ENCODE data around the gene AGT.

DNA sequence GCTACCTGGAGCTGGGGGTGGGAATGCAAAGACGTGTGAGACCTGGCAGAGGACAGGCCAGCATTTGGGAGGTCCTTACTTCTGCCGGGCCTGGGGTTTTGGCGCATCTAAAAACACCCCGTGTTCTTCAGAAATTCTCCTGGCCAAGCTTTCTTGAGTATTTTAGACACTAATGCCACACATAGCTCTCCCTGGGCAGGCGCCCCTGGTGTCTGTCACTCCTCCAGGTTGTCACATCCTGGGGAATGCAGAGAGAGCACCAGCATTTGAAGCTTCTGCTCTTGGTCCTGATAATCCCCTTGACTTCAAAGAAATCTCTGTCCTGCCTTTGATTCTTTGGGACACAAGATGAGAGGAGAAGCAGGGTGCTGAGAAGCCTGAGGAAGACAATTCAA is 39.3 kb upstream of the AGT start:
- TF ChIP-seq GATA3 (IDR thresholded peaks at IDR 0.05; ENCODE audit: low read depth, low read length) (no peak), GATA2 (IDR thresholded peaks at IDR 0.05; ENCODE audit: low read depth, low read length) (no peak)
